Gastroesophageal sphincter (tissue), 3 donors: ENCODE results near the gene TAF10.

Source experiments
- POLR2A ChIP-seq, 2 donors: fragments of 450-650 bp; IDR thresholded peaks; one replicate each; pipeline ENCODE4 v1.6.1; 2017; ENCODE audit warnings: antibody characterized with exemption in 2 of 2, mild to moderate bottlenecking in 2 of 2, moderate library complexity in 1 of 2
- TF ChIP-seq, protein P1 (sequence below), 4 experiments: fragments of 200-600 bp in 2 of 4; fragments of 450-650 bp in 2 of 4; sonication (generic) in 1 of 4; IDR thresholded peaks; one replicate each; pipeline ENCODE4 v1.5.1; 2017 to 2019; ENCODE audit warnings: antibody characterized with exemption in 4 of 4, mild to moderate bottlenecking in 2 of 4, moderate library complexity in 2 of 4

DNA sequence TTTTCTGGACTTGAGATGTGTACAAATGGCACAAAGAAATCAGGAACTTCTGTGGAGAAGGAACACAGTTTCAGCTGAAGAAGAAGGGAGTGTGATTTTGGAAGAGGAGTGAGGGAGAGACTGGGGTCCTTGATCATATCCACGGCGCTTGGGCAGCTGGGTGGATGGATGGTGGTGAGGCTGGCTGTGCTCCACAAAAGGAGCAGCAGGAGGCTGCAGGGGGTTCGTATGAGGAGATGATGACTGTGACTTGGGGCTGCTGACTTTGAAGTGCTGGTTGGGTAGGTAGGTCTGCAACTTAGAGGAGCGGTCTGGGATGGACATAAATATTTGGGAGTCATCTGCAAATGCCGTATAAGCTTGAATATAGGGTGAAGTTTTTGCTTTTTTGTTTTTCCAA is 44.9 kb upstream of the TAF10 start:
- TF ChIP-seq, protein P1, sequence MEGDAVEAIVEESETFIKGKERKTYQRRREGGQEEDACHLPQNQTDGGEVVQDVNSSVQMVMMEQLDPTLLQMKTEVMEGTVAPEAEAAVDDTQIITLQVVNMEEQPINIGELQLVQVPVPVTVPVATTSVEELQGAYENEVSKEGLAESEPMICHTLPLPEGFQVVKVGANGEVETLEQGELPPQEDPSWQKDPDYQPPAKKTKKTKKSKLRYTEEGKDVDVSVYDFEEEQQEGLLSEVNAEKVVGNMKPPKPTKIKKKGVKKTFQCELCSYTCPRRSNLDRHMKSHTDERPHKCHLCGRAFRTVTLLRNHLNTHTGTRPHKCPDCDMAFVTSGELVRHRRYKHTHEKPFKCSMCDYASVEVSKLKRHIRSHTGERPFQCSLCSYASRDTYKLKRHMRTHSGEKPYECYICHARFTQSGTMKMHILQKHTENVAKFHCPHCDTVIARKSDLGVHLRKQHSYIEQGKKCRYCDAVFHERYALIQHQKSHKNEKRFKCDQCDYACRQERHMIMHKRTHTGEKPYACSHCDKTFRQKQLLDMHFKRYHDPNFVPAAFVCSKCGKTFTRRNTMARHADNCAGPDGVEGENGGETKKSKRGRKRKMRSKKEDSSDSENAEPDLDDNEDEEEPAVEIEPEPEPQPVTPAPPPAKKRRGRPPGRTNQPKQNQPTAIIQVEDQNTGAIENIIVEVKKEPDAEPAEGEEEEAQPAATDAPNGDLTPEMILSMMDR (IDR thresholded peaks at IDR 0.05), result no peak
- TF ChIP-seq POLR2A (IDR thresholded peaks at IDR 0.05), result no peak
